Keratinocyte (primary cell): ENCODE data around the gene PCDH1.

Source experiments
- EZH2 ChIP-seq: IDR thresholded peaks from one replicate; pipeline ENCODE4 v1.6.1; 2012; ENCODE audit warnings: inconsistent platforms, mild to moderate bottlenecking, low read length, moderate library complexity
- TF ChIP-seq, protein P1 (sequence below), 3 experiments: IDR thresholded peaks in 1 of 3; conservative IDR thresholded peaks in 1 of 3; optimal IDR thresholded peaks in 1 of 3; 2 replicates in 2 of 3; 3 replicates in 1 of 3; pipeline versions ENCODE3 to v1.5.1; 2011; ENCODE audit warnings: low read length in 3 of 3, mild to moderate bottlenecking in 3 of 3, moderate library complexity in 2 of 3, control low read depth in 1 of 3, inconsistent platforms in 1 of 3; ENCODE audit not compliant: insufficient read depth in 2 of 3; ENCODE audit errors: extremely low read depth in 1 of 3

- TF ChIP-seq, protein P1, sequence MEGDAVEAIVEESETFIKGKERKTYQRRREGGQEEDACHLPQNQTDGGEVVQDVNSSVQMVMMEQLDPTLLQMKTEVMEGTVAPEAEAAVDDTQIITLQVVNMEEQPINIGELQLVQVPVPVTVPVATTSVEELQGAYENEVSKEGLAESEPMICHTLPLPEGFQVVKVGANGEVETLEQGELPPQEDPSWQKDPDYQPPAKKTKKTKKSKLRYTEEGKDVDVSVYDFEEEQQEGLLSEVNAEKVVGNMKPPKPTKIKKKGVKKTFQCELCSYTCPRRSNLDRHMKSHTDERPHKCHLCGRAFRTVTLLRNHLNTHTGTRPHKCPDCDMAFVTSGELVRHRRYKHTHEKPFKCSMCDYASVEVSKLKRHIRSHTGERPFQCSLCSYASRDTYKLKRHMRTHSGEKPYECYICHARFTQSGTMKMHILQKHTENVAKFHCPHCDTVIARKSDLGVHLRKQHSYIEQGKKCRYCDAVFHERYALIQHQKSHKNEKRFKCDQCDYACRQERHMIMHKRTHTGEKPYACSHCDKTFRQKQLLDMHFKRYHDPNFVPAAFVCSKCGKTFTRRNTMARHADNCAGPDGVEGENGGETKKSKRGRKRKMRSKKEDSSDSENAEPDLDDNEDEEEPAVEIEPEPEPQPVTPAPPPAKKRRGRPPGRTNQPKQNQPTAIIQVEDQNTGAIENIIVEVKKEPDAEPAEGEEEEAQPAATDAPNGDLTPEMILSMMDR (optimal IDR thresholded peaks at IDR 0.05 in 1 of 3, IDR thresholded peaks at IDR 0.05 in 1 of 3, conservative IDR thresholded peaks at IDR 0.05 in 1 of 3; ENCODE audit: extremely low read depth in 1 of 3, insufficient read depth in 2 of 3, low read length in 3 of 3), result peak in 1 of 3 experiments; percentile 5
- no peak for TF ChIP-seq EZH2
Measured at GRCh38 chr5:141852448-141852847, 25.8 kb downstream of the PCDH1 start.
